HG03139 (cell line): Measurements from ENCODE around the gene JUN.

Experiments used
- ATAC-seq: cut with Tn5 transposase; IDR thresholded peaks from one replicate; pipeline ENCODE4 v1.9.1; 2021; ENCODE audit not compliant: unreplicated experiment

The JUN gene

GRCh38 chr1:58764294-58764978 is 19.4 kb downstream of the JUN start:
- no peak for ATAC-seq

GRCh38 chr1:58763214-58763613 is 20.6 kb downstream of the JUN start:
- no peak for ATAC-seq

GRCh38 chr1:58762806-58763205 is 21.0 kb downstream of the JUN start:
- no peak for ATAC-seq

GRCh38 chr1:58755468-58755872 is 28.4 kb downstream of the JUN start:
- peak; percentile 79 for ATAC-seq

- no peak for ATAC-seq
Measured at GRCh38 chr1:58754683-58755467, 29.0 kb downstream of the JUN start.

GRCh38 chr1:58754073-58754613 is 29.7 kb downstream of the JUN start:
- ATAC-seq: no peak

- ATAC-seq: no peak
Measured at GRCh38 chr1:58753431-58753866, 30.4 kb downstream of the JUN start.

GRCh38 chr1:58749646-58750045 is 34.2 kb downstream of the JUN start:
- no peak for ATAC-seq

GRCh38 chr1:58748666-58749065 is 35.2 kb downstream of the JUN start:
- ATAC-seq: no peak

GRCh38 chr1:58746757-58747156 is 37.1 kb downstream of the JUN start:
- ATAC-seq: no peak

GRCh38 chr1:58746182-58746581 is 37.7 kb downstream of the JUN start:
- no peak for ATAC-seq

- no peak for ATAC-seq
Measured at GRCh38 chr1:58745666-58746065, 38.2 kb downstream of the JUN start.

- no peak for ATAC-seq
Measured at GRCh38 chr1:58745117-58745516, 38.7 kb downstream of the JUN start.

- no peak for ATAC-seq
Measured at GRCh38 chr1:58741678-58742553, 41.9 kb downstream of the JUN start.

- no peak for ATAC-seq
Measured at GRCh38 chr1:58739856-58740466, 43.9 kb downstream of the JUN start.

GRCh38 chr1:58738876-58739275 is 45.0 kb downstream of the JUN start:
- ATAC-seq: no peak

GRCh38 chr1:58735586-58735985 is 48.3 kb downstream of the JUN start:
- ATAC-seq: no peak

GRCh38 chr1:58734630-58735029 is 49.2 kb downstream of the JUN start:
- no peak for ATAC-seq

GRCh38 chr1:58732087-58732775 is 51.6 kb downstream of the JUN start:
- no peak for ATAC-seq
